ENCODE data around the gene NOC2L. TPM values are rescaled to one million over a fixed set of nuclear protein-coding genes. Genes with fewer than 3 reads are reported as not detected.

NOC2L gene
- total RNA-seq, 2 donors from 2014 or later, result 83.5 to 97.3 TPM

GRCh38 chr1:937521-937920 is 21.5 kb downstream of the NOC2L start:
- H3K9ac ChIP-seq (ENCODE audit: extremely low read depth, low read length, poor library complexity, severe bottlenecking), result no peak overlapping the region
- H3K27ac ChIP-seq (ENCODE audit: low read depth, low read length), result no peak overlapping the region
- H3K36me3 ChIP-seq (ENCODE audit: control insufficient read depth, insufficient read depth, low read length), result no peaks in the 10 kb centered on the region
- no peaks in the 10 kb centered on the region for H3K9me3 Mint-ChIP-seq
- H3K4me3 Mint-ChIP-seq, result no peak overlapping the region
- no peaks in the 10 kb centered on the region for H3K9me3 ChIP-seq (ENCODE audit: control insufficient read depth, low read length)
- peaks cover 39% of the 10 kb centered on the region for H3K27me3 Mint-ChIP-seq (ENCODE audit: insufficient read depth)
- peaks cover 23% of the 10 kb centered on the region for H3K4me1 Mint-ChIP-seq
- peaks cover 29% of the 10 kb centered on the region for H3K4me1 ChIP-seq (ENCODE audit: control insufficient read depth, insufficient read depth, low read length)
- peaks cover 33% of the 10 kb centered on the region for H3K27me3 ChIP-seq (ENCODE audit: control insufficient read depth, insufficient read depth, low read length, poor library complexity, severe bottlenecking)
- no peak for TF ChIP-seq CTCF (conservative IDR thresholded peaks at IDR 0.05)
- H3K27ac Mint-ChIP-seq, result no peak overlapping the region
- H3K36me3 Mint-ChIP-seq (ENCODE audit: low read depth), result no peaks in the 10 kb centered on the region
- DNase-seq, result no peak
- 90% methylated on average over 12 to 16 of the region's 16 CpGs for WGBS, 2 experiments (ENCODE audit: insufficient coverage in 1 of 2, insufficient read length in 1 of 2)
- H3K4me3 ChIP-seq (ENCODE audit: low read length), result no peak overlapping the region

DNA sequence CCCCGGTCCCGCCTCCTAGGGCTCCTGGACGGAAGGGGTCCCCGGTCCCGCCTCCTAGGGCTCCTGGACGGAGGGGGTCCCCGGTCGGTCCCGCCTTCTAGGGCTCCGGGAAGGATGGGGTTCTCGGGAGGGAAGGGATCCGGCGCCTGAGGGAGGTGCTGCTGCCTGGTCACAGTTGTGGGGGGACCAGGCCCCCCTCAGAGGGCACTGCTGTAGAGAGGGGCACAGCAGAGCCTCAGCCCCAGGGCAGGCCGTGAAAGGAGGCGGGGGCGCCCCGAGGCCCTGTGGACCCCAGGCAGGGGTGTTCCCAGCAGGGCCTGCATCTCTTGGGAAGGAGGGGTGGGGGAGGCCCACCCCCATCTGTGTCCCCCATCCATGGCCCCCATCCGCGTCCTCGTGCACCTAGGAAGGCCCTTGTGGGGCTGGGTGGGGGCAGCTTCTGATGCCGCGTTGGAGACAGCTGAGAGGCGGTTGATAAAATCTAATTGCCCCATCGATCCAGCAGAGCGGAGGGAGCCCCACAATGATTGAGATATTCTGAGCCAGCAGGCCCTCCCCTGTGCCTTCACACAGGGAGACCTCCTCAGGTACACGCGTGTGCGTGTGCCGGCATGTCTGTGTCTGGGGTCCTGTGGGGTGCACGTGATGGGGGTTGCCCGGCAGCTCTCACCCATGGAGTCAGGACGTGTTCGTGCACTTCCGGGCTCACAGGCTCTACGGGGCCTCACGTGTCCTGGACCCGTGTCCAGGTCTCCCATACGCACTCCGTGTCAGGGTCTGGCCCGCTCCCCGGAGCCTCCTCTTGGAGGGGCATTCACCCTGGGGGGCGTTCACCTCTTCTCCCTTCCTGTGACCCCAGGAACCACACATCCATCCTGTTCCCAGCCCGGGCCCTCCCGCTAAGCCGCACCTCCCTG is 22.4 kb downstream of the NOC2L start:
- H3K9me3 Mint-ChIP-seq, result no peaks in the 10 kb centered on the region
- peaks cover 33% of the 10 kb centered on the region for H3K27me3 ChIP-seq (ENCODE audit: control insufficient read depth, insufficient read depth, low read length, poor library complexity, severe bottlenecking)

GRCh38 chr1:935751-936231 is 23.3 kb downstream of the NOC2L start:
- peaks cover 5% of the 10 kb centered on the region for H3K36me3 Mint-ChIP-seq (ENCODE audit: low read depth)
- H3K27me3 Mint-ChIP-seq (ENCODE audit: insufficient read depth), result peaks cover 42% of the 10 kb centered on the region
- peak overlapping the region; percentile 36 for H3K4me3 Mint-ChIP-seq
- Histone ChIP-seq H3K27me3 (ENCODE audit: control insufficient read depth, insufficient read depth, low read length, poor library complexity, severe bottlenecking) (peaks cover 27% of the 10 kb centered on the region), H3K4me1 (ENCODE audit: control insufficient read depth, insufficient read depth, low read length) (peaks cover 27% of the 10 kb centered on the region), H3K36me3 (ENCODE audit: control insufficient read depth, insufficient read depth, low read length) (no peaks in the 10 kb centered on the region), H3K4me3 (ENCODE audit: low read length) (no peak overlapping the region), H3K9me3 (ENCODE audit: control insufficient read depth, low read length) (no peaks in the 10 kb centered on the region), H3K27ac (ENCODE audit: low read depth, low read length) (no peak overlapping the region), H3K9ac (ENCODE audit: extremely low read depth, low read length, poor library complexity, severe bottlenecking) (no peak overlapping the region)
- H3K4me1 Mint-ChIP-seq, result peaks cover 31% of the 10 kb centered on the region
- peak; percentile 88 for DNase-seq
- TF ChIP-seq CTCF (conservative IDR thresholded peaks at IDR 0.05), result no peak
- no peaks in the 10 kb centered on the region for H3K9me3 Mint-ChIP-seq
- peak overlapping the region; percentile 78 for H3K27ac Mint-ChIP-seq
- 0 to 14% methylated on average over 5 to 30 of the region's 30 CpGs for WGBS, 2 experiments (ENCODE audit: insufficient coverage in 1 of 2, insufficient read length in 1 of 2)

More for the DNA sequence above, 22.4 kb downstream of the NOC2L start:
- no peak overlapping the region for H3K4me3 ChIP-seq (ENCODE audit: low read length)
- Mint-ChIP-seq H3K4me1 (peaks cover 24% of the 10 kb centered on the region), H3K27me3 (ENCODE audit: insufficient read depth) (peaks cover 40% of the 10 kb centered on the region), H3K27ac (no peak overlapping the region), H3K36me3 (ENCODE audit: low read depth) (peaks cover under 1% of the 10 kb centered on the region), H3K4me3 (no peak overlapping the region)
- H3K4me1 ChIP-seq (ENCODE audit: control insufficient read depth, insufficient read depth, low read length), result peaks cover 29% of the 10 kb centered on the region
- no peak overlapping the region for H3K9ac ChIP-seq (ENCODE audit: extremely low read depth, low read length, poor library complexity, severe bottlenecking)
- H3K27ac ChIP-seq (ENCODE audit: low read depth, low read length), result no peak overlapping the region
- no peaks in the 10 kb centered on the region for H3K36me3 ChIP-seq (ENCODE audit: control insufficient read depth, insufficient read depth, low read length)
- DNase-seq, result no peak
- no peaks in the 10 kb centered on the region for H3K9me3 ChIP-seq (ENCODE audit: control insufficient read depth, low read length)
- no peak for TF ChIP-seq CTCF (conservative IDR thresholded peaks at IDR 0.05)
- 82 to 86% methylated on average over 20 to 45 of the region's 45 CpGs for WGBS, 2 experiments (ENCODE audit: insufficient coverage in 1 of 2, insufficient read length in 1 of 2)
